ENCODE measurements around the gene FBN2. TPM values are rescaled to one million over a fixed set of nuclear protein-coding genes. Genes with fewer than 3 reads are reported as not detected.
A peak's percentile ranks its signal among the peaks of the same experiment; 100 is the strongest.

Gene FBN2
- total and polyA plus RNA-seq, 2 experiments from 2014 or later = 725 to 2,094 TPM

- no peaks in the 10 kb centered on the region for H3K9me3 ChIP-seq (ENCODE audit: low read depth)
- TF ChIP-seq, protein P1, sequence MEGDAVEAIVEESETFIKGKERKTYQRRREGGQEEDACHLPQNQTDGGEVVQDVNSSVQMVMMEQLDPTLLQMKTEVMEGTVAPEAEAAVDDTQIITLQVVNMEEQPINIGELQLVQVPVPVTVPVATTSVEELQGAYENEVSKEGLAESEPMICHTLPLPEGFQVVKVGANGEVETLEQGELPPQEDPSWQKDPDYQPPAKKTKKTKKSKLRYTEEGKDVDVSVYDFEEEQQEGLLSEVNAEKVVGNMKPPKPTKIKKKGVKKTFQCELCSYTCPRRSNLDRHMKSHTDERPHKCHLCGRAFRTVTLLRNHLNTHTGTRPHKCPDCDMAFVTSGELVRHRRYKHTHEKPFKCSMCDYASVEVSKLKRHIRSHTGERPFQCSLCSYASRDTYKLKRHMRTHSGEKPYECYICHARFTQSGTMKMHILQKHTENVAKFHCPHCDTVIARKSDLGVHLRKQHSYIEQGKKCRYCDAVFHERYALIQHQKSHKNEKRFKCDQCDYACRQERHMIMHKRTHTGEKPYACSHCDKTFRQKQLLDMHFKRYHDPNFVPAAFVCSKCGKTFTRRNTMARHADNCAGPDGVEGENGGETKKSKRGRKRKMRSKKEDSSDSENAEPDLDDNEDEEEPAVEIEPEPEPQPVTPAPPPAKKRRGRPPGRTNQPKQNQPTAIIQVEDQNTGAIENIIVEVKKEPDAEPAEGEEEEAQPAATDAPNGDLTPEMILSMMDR (IDR thresholded peaks at IDR 0.05; ENCODE audit: low read depth, low read length) = no peak
- H3K36me3 ChIP-seq = peaks cover 98% of the 10 kb centered on the region
- no peak overlapping the region for H3K4me3 ChIP-seq
- H3K27ac ChIP-seq = peak overlapping the region; percentile 72
- H3K27me3 ChIP-seq = no peaks in the 10 kb centered on the region
- no peak for DNase-seq (ENCODE audit: low read depth in 1 of 2, low spot score in 1 of 2)
- peaks cover 35% of the 10 kb centered on the region for H3K4me1 ChIP-seq (ENCODE audit: low read depth)
Measured at GRCh38 chr5:128346038-128346437, 192.0 kb downstream of the FBN2 start.

DNA sequence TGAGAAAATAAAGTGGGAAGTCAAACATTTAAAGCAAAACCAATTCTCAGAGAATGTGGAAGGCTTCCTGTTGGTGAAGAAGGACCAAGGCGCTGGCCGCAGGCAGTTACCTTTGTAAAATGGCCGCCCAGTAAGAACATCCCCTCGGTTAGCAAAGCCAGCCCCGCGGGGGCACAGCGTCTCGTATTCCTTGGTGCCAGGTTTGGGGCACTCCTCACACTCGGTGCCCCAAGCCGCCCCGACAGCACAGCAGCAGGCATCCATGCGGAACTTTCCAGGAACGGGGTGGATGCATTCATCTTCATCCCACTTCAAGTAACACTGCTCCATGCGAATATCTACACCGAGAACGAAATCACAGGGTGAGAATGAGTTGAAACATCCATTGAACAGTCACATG, 192.8 kb downstream of the FBN2 start:
- H3K27ac ChIP-seq = peak overlapping the region; percentile 72
- TF ChIP-seq, protein P1 (IDR thresholded peaks at IDR 0.05; ENCODE audit: low read depth, low read length) = no peak
- no peaks in the 10 kb centered on the region for H3K27me3 ChIP-seq
- no peaks in the 10 kb centered on the region for H3K9me3 ChIP-seq (ENCODE audit: low read depth)
- H3K36me3 ChIP-seq = peaks cover 98% of the 10 kb centered on the region
- DNase-seq (ENCODE audit: low read depth in 1 of 2, low spot score in 1 of 2) = no peak
- H3K4me3 ChIP-seq = no peak overlapping the region
- peaks cover 35% of the 10 kb centered on the region for H3K4me1 ChIP-seq (ENCODE audit: low read depth)

DNA sequence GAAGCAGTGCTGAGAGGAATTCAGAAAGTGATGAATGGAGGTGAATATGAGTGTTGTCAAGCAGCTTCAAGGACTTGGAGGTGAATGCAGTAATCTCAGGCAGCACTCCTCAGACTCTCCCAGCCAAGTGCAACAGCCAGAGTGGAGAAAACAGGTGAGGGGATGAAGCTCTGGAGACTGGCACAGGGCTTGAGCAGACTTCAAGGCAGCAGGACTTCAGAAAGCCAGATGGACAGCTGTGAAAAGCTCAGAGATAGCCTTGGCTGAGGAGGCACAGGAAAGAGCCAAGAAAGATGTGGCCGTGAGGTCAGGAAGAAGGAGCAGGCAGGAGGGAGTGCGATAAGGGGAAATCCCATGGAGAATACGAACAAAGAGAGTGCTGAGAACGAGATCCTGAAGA, 194.9 kb downstream of the FBN2 start:
- Histone ChIP-seq H3K27ac (peak overlapping the region; percentile 82), H3K36me3 (peaks cover 98% of the 10 kb centered on the region)
- TF ChIP-seq, protein P1 (IDR thresholded peaks at IDR 0.05; ENCODE audit: low read depth, low read length) = no peak

GRCh38 chr5:128341056-128341455, 197.0 kb downstream of the FBN2 start:
- H3K4me3 ChIP-seq = no peak overlapping the region
- H3K4me1 ChIP-seq (ENCODE audit: low read depth) = peaks cover 5% of the 10 kb centered on the region
- DNase-seq (ENCODE audit: low read depth in 1 of 2, low spot score in 1 of 2) = peak in 1 of 2 donors; percentile 89
- H3K36me3 ChIP-seq = peaks cover 99% of the 10 kb centered on the region
- H3K27me3 ChIP-seq = no peaks in the 10 kb centered on the region
- TF ChIP-seq, protein P1 (IDR thresholded peaks at IDR 0.05; ENCODE audit: low read depth, low read length) = no peak
- no peaks in the 10 kb centered on the region for H3K9me3 ChIP-seq (ENCODE audit: low read depth)
- H3K27ac ChIP-seq = peak overlapping the region; percentile 82

More for the DNA sequence above, 194.9 kb downstream of the FBN2 start:
- Histone ChIP-seq H3K4me3 (no peak overlapping the region), H3K9me3 (ENCODE audit: low read depth) (no peaks in the 10 kb centered on the region), H3K4me1 (ENCODE audit: low read depth) (peaks cover 24% of the 10 kb centered on the region), H3K27me3 (no peaks in the 10 kb centered on the region)
- DNase-seq (ENCODE audit: low read depth in 1 of 2, low spot score in 1 of 2) = no peak

GRCh38 chr5:128340648-128341047, 197.4 kb downstream of the FBN2 start:
- peaks cover 100% of the 10 kb centered on the region for H3K36me3 ChIP-seq

More at GRCh38 chr5:128340648-128341047, 197.4 kb downstream of the FBN2 start:
- Histone ChIP-seq H3K27ac (peak overlapping the region; percentile 82), H3K27me3 (no peaks in the 10 kb centered on the region), H3K4me3 (no peak overlapping the region), H3K9me3 (ENCODE audit: low read depth) (no peaks in the 10 kb centered on the region), H3K4me1 (ENCODE audit: low read depth) (peaks cover 3% of the 10 kb centered on the region)
- TF ChIP-seq, protein P1 (IDR thresholded peaks at IDR 0.05; ENCODE audit: low read depth, low read length) = no peak
- DNase-seq (ENCODE audit: low read depth in 1 of 2, low spot score in 1 of 2) = no peak

Data from cardiac muscle cell (in vitro differentiated cells and primary cell).